Fibroblast of skin of abdomen (primary cell): Measurements from ENCODE around the gene RBM43.

Source experiments
- DNase-seq: peaks from one replicate; pipeline ENCODE4 v3.0.0-alpha.2; 2013

Gene RBM43

DNA sequence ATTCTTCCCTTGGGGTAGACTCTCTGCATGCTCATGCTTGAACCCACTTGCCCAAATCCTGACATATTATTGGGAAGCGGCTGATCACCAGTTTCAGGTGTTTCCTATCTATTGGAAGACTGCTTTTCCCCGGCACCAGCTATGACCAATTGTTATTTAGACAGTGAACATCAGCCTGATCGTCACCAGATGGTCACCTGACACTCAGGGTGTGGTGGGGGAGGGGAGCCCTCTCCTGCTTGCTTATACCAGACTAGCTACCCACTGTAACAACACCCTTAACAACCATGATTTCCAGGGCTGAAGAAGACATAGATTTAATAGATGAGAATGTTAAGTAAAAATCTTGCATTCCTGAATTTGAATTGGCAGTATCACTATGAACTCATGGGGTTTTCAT is 44.3 kb downstream of the RBM43 start:
- DNase-seq = no peak

DNA sequence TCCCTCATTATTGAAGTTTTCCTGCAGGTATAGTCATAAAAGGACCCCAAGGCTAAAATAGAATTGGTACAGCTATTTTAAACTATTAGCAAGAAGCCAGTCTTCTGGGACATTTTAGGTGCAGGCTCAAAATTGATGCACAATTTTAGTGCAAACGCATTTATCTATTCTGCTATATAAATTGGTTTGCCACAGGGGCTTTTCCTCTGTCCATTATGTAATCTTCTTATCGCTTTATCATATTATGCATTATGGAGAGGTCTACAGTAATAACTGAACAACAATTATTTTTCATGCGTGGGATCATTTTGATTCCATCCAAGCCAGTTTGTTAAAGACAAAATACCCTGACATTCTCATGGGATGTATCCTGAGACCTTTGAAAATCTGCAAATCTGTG is 54.6 kb downstream of the RBM43 start:
- no peak for DNase-seq

DNA sequence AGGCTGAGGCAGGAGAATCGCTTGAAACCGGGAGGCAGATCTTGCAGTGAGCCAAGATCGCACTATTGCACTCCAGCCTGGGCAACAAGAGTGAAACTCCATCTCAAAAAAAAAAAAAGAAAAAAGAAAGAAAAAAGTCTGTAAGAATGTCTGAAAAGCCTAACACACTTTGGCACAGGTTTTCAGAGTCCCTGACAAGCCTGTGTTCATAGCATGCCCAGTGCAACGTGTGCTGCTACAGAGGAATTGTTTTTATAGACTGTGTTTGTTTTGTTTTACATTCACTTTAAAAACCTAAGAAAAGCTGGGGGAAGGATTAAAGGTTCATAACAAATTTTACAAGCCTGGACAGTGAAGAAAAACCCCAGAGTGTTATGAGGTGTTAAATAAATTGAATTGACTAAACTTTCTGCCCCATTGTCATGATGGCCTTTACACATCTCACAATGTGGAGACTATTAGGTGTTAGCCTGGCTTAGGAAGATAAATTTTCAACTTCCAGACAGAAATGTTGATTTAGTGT is 55.2 kb downstream of the RBM43 start:
- no peak for DNase-seq

DNA sequence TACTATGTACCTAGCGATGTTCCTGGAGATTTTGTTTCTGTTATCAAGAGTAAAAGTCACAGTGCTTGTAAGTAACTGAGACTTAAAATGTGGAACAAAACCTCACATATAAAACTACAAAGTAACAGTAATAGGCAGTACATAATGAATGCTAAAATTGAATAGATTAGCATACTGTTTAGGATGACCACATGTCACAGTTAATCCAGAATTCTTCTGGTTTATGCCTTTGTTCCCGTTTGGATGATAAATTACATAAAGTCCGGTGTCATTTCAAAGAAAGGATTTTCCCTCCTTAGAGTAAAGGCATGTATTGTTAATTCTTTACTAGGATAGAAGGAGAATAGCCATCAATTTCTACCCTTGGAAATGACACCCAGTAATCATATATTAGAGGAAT is 56.1 kb downstream of the RBM43 start:
- no peak for DNase-seq

DNA sequence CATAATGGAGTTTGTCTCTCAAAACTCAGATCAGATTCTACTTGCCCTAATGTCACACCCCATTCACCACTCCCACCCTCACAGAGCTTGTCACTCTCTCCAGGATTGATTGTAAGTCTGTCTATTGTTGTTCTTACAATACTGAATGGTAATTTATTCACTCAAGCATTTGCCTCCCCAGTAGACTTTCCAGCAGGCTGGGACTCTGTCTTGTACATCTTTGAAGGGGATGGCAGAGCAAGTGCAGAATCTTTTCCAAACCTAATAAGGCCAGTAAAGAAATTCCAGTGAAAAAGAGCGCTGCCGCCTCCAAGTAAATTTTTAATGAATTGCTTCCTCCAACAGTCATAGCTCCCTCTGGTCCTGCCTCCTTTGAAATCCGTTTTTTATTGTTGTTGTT is 56.9 kb downstream of the RBM43 start:
- no peak for DNase-seq

DNA sequence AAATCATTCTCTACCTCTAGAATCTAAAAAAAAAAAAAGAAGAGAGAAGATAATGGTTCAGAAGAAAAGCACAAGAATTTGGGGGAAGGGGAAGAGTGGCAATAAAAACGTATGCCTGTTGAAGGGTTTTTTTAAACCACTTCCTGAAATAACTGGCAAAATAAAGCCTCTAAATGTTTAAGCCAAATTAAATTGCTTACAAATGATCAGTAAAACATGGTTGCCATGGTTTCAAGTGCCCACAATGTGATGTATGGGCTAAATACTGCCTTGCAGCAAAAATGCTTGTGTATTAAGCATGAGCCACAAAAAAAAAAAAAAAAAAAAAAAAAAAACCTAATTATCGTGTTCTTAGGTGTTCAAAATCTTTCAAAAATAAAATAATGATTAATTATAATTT is 60.8 kb downstream of the RBM43 start:
- no peak for DNase-seq

DNA sequence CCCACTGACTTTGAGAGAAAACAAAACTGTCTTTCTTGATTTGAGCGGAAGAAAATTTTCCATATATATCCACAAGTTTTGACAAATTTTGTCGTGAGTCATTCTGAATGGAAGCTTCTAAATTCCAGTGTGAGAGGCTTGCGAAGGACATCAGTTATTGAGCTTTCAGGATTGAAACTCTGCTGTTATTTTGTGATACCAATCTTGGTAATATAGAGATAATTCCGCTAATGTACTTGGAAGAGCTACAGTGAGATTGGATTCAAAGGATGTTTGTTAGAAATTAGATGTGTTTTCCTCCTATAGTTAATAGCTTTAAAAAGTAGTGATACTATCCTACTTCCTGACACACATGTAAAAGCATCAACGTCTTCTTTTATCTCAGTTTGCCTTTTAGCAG is 61.4 kb downstream of the RBM43 start:
- no peak for DNase-seq

DNA sequence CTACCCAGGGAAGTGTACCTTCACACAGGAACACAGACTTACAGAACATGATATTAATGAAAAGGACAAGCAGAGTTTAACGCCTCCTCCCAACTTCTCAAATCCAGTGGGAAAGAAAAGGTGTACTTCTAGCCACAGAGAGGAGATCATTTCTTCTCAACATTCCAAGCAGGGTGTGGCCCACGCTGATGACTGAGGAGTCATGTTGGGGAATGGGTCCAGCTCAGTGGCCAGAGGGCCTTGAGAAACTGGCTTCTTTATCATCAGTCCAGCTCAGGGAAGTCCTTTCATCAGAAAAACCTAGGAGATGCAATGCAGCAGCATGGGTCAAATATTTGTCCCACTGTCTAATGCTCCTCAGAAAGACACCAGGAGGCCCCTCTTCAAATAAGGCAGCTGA is 63.0 kb downstream of the RBM43 start:
- no peak for DNase-seq
